Measurements from ENCODE around the gene BCL11B.
A peak's percentile ranks its signal among the peaks of the same experiment; 100 is the strongest.

Gene BCL11B

GRCh38 chr14:99258876-99259726 is 12.9 kb downstream of the BCL11B start:
- H2AFZ ChIP-seq (ENCODE audit: low read length, unreplicated experiment) = no peak overlapping the region
- H3K27ac ChIP-seq (ENCODE audit: low read depth, low read length) = no peak overlapping the region
- H3K79me2 ChIP-seq (ENCODE audit: control insufficient read depth, insufficient read depth, low read length, unreplicated experiment) = no peaks in the 10 kb centered on the region
- no peaks in the 10 kb centered on the region for H3K36me3 ChIP-seq (ENCODE audit: insufficient read depth, low read length)
- H3K4me3 ChIP-seq (ENCODE audit: low read depth, low read length) = peak overlapping the region; percentile 33; the same call in 1 of the 2 replicates
- peaks cover 81% of the 10 kb centered on the region for H3K27me3 ChIP-seq (ENCODE audit: insufficient read depth, low read length)
- H3K4me1 ChIP-seq (ENCODE audit: control insufficient read depth, insufficient read depth, low read length, unreplicated experiment) = no peaks in the 10 kb centered on the region

DNA sequence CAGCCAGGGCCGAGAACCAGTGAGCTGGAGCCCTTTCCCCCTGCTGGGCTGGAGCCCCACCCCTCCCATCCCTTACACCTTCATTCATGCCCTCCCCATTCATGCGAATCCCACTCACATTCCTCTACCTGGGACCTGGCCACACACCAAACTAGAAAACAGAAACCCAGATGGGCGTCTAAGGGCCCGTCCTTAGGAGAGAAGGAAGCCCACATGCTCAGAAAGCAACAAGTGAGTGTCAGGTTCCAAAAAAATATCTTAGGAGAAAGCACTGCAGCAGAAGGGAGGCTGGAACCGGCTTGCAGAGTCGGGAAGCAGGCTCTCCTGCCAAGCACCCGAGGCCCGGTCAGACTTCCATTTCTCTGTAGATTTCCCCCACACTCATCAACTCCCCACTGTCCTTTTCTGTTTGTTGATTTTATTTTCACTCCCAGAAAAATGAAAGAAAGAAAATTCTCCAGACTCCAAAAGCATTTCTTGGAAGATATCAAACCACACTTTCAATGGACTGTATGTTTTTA is 13.6 kb downstream of the BCL11B start:
- H3K4me3 ChIP-seq (ENCODE audit: low read depth, low read length) = peak overlapping the region; percentile 33; the same call in 1 of the 2 replicates
- H3K79me2 ChIP-seq (ENCODE audit: control insufficient read depth, insufficient read depth, low read length, unreplicated experiment) = no peaks in the 10 kb centered on the region
- H2AFZ ChIP-seq (ENCODE audit: low read length, unreplicated experiment) = no peak overlapping the region
- no peaks in the 10 kb centered on the region for H3K36me3 ChIP-seq (ENCODE audit: insufficient read depth, low read length)
- H3K27ac ChIP-seq (ENCODE audit: low read depth, low read length) = no peak overlapping the region
- H3K4me1 ChIP-seq (ENCODE audit: control insufficient read depth, insufficient read depth, low read length, unreplicated experiment) = no peaks in the 10 kb centered on the region
- peaks cover 75% of the 10 kb centered on the region for H3K27me3 ChIP-seq (ENCODE audit: insufficient read depth, low read length)

- no peak overlapping the region for H3K4me3 ChIP-seq (ENCODE audit: low read depth, low read length)
- no peak overlapping the region for H3K27ac ChIP-seq (ENCODE audit: low read depth, low read length)
- H2AFZ ChIP-seq (ENCODE audit: low read length, unreplicated experiment) = no peak overlapping the region
- no peaks in the 10 kb centered on the region for H3K79me2 ChIP-seq (ENCODE audit: control insufficient read depth, insufficient read depth, low read length, unreplicated experiment)
- H3K4me1 ChIP-seq (ENCODE audit: control insufficient read depth, insufficient read depth, low read length, unreplicated experiment) = no peaks in the 10 kb centered on the region
- peaks cover 72% of the 10 kb centered on the region for H3K27me3 ChIP-seq (ENCODE audit: insufficient read depth, low read length)
- no peaks in the 10 kb centered on the region for H3K36me3 ChIP-seq (ENCODE audit: insufficient read depth, low read length)
These were observed 14.2 kb downstream of the BCL11B start for GRCh38 chr14:99257673-99258221.

DNA sequence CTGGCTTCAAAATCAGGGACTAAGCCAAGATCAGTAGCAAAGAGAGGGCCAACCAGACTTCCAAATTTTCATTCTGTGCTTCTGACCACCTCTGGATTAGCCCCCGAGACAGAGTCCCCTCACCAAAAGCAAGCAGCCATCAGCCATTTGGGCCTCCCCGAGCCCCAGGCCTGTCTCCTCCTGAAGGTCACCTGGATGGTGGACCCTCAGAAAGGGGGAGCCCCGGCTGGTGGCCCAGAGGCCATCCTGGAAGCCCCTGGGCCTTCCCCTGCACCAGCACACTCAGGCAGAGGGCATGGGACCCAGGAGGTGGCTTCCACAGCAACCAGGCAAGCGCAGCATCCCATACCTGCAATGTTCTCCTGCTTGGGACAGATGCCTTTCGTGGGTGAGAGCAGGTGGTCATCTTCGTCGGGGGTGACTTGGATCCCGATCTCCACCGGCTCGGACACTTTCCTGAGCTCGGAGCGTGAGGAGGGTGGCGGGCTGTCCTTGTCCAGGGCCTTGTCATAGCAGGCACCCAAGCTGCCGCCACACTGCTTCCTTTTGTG is 14.8 kb downstream of the BCL11B start:
- Histone ChIP-seq H3K27ac (ENCODE audit: low read depth, low read length) (no peak overlapping the region), H3K79me2 (ENCODE audit: control insufficient read depth, insufficient read depth, low read length, unreplicated experiment) (no peaks in the 10 kb centered on the region), H2AFZ (ENCODE audit: low read length, unreplicated experiment) (no peak overlapping the region), H3K4me1 (ENCODE audit: control insufficient read depth, insufficient read depth, low read length, unreplicated experiment) (no peaks in the 10 kb centered on the region), H3K4me3 (ENCODE audit: low read depth, low read length) (no peak overlapping the region), H3K27me3 (ENCODE audit: insufficient read depth, low read length) (peaks cover 70% of the 10 kb centered on the region), H3K36me3 (ENCODE audit: insufficient read depth, low read length) (no peaks in the 10 kb centered on the region)

DNA sequence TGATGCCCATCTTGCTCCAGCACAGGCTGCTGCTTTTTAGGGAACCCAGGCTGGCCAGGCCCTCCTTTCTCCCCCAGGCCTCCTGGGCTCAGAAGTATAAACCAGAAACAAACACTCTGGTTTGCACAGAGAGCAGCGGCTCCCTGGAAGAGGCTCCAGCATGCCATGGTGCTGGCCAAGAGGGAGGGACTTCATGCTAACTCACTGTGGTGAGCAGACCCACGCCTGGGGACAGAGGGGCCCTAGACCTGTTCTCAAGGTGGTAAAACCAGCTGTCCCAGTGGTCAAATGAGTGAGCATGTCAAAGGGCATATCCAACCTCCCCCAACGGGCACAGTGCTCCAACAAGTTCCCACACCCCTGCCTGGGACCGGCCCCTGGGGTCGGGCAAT is 15.5 kb downstream of the BCL11B start:
- Histone ChIP-seq H3K79me2 (ENCODE audit: control insufficient read depth, insufficient read depth, low read length, unreplicated experiment) (no peaks in the 10 kb centered on the region), H3K36me3 (ENCODE audit: insufficient read depth, low read length) (no peaks in the 10 kb centered on the region)

DNA sequence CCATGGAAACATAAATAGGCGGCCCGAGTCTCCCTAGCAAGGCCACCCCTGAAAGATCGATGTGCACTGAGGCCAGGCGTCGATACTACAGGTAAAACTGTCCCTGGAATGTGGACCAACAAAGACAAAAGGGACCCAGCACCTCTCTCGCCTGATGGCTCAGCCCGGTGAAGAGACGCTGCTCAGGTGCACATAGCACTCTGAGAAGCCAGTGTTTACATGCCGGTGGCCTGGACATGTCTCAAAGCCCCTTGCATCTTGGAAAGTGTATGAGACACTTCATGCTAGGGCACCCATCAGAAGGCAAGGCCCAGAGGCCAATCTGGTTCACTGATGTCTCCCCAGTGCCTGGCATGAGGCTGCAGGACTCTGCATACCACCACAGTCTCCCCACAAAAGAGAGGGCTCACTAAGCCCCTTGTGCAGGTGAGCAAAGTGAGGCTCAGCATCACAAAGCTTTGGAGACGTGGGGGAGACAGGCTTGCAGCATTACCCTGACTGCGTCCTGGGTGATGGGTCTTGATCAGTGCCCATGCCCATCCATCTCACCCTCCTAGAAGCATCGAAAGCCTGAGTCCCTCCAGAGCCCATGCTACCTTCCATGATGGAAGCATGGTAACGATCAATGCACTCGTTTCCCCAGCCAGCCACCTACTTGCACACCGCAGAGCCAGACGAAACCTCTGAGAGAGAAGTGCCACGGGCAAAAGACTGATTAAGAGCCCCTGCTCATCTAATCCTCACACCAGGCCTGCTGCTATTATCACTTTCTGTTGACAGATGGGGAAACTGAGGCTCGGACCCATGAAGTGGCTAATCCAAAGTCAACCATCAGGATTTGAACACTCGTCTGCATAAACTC is 16.1 kb downstream of the BCL11B start:
- H3K4me3 ChIP-seq (ENCODE audit: low read depth, low read length) = no peak overlapping the region
- H3K79me2 ChIP-seq (ENCODE audit: control insufficient read depth, insufficient read depth, low read length, unreplicated experiment) = no peaks in the 10 kb centered on the region
- H3K27ac ChIP-seq (ENCODE audit: low read depth, low read length) = no peak overlapping the region
- no peaks in the 10 kb centered on the region for H3K4me1 ChIP-seq (ENCODE audit: control insufficient read depth, insufficient read depth, low read length, unreplicated experiment)
- no peaks in the 10 kb centered on the region for H3K36me3 ChIP-seq (ENCODE audit: insufficient read depth, low read length)
- no peak overlapping the region for H2AFZ ChIP-seq (ENCODE audit: low read length, unreplicated experiment)
- peaks cover 59% of the 10 kb centered on the region for H3K27me3 ChIP-seq (ENCODE audit: insufficient read depth, low read length)

More for the DNA sequence above, 15.5 kb downstream of the BCL11B start:
- Histone ChIP-seq H2AFZ (ENCODE audit: low read length, unreplicated experiment) (no peak overlapping the region), H3K27me3 (ENCODE audit: insufficient read depth, low read length) (peaks cover 66% of the 10 kb centered on the region), H3K27ac (ENCODE audit: low read depth, low read length) (no peak overlapping the region), H3K4me3 (ENCODE audit: low read depth, low read length) (no peak overlapping the region), H3K4me1 (ENCODE audit: control insufficient read depth, insufficient read depth, low read length, unreplicated experiment) (no peaks in the 10 kb centered on the region)

DNA sequence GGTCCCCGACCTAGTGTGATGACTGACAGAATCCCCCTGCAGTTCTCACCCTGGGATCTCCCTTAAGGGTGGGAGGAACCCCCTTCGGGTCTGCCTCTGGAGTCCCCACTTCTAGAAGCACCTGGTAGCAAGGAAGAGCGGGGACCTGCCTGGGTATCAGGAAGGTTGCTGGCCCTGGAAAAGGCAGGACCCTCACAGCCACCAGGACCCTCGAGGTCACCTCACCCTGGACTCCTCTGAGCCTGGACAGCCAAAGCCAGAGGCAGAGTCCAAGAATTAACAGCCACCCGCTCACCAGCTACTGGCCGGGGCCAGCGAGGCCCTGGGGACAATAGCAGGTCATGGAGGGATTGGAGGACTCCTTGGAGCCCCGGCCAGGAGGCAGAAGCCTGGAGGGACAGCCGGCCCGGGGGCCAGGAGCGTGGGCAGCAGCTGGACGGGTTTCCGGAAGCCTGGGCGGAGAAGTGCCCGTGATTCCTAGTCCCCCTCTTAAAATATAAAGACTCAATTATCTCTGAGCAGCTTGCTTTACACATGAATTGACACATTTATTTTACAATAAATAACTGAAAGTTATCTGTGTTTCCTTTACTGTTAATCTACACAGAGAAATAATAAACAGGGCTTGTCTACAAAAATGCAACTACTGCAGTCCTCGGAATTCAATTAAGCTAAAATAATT is 17.5 kb downstream of the BCL11B start:
- H3K4me1 ChIP-seq (ENCODE audit: control insufficient read depth, insufficient read depth, low read length, unreplicated experiment) = no peaks in the 10 kb centered on the region
- H3K4me3 ChIP-seq (ENCODE audit: low read depth, low read length) = no peak overlapping the region
- H2AFZ ChIP-seq (ENCODE audit: low read length, unreplicated experiment) = no peak overlapping the region
- no peak overlapping the region for H3K27ac ChIP-seq (ENCODE audit: low read depth, low read length)
- no peaks in the 10 kb centered on the region for H3K36me3 ChIP-seq (ENCODE audit: insufficient read depth, low read length)
- H3K27me3 ChIP-seq (ENCODE audit: insufficient read depth, low read length) = peaks cover 46% of the 10 kb centered on the region
- H3K79me2 ChIP-seq (ENCODE audit: control insufficient read depth, insufficient read depth, low read length, unreplicated experiment) = no peaks in the 10 kb centered on the region

- Histone ChIP-seq H3K27ac (ENCODE audit: low read depth, low read length) (no peak overlapping the region), H3K4me1 (ENCODE audit: control insufficient read depth, insufficient read depth, low read length, unreplicated experiment) (no peaks in the 10 kb centered on the region), H2AFZ (ENCODE audit: low read length, unreplicated experiment) (no peak overlapping the region), H3K79me2 (ENCODE audit: control insufficient read depth, insufficient read depth, low read length, unreplicated experiment) (no peaks in the 10 kb centered on the region), H3K27me3 (ENCODE audit: insufficient read depth, low read length) (peaks cover 41% of the 10 kb centered on the region), H3K36me3 (ENCODE audit: insufficient read depth, low read length) (no peaks in the 10 kb centered on the region), H3K4me3 (ENCODE audit: low read depth, low read length) (no peak overlapping the region)
These were observed 18.1 kb downstream of the BCL11B start for GRCh38 chr14:99253890-99254289.

DNA sequence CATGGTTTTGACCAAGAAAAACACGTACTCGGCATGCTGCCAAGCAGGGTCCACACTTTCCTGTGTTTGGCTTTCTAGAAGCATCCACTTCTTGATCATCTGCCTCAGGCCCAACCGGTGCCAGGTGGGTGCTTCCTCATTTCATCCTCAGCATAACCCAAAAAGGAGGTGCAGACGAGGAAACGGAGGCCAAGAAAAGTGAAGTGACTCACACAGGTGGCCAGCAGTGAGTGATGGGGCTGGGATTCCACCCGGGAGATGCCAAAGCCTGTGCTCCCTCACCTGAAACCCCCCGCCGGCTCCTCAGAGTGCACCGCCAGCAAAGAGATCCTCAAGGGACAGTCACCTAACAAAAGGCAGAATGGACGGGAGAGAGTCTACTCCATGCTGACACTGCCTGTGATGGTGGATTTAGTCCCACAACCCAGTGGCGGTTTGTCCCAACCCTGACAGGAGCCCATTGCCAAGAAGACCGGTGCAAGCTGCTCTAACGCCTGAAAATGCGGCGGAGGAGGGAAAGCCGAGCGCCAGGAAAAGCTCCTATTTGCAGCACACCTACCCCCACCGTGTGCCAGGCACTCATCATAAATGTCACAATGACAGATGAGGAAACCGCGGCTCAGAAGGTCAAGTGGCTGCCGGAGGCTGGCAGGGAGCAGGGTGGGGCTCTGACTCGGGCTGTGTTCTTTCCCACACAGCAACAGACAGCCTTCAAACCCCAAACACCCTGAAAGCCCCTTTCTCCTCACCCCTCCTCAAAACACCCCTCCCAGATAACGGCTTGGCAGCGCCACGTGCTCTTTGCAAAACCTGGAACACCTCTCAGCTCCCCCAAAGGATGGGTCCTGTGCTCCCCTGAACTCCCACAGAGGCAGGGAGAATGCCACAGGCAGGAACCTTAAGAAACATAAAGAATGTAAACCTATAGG is 18.8 kb downstream of the BCL11B start:
- H3K27me3 ChIP-seq (ENCODE audit: insufficient read depth, low read length) = peaks cover 40% of the 10 kb centered on the region
- no peaks in the 10 kb centered on the region for H3K79me2 ChIP-seq (ENCODE audit: control insufficient read depth, insufficient read depth, low read length, unreplicated experiment)
- H2AFZ ChIP-seq (ENCODE audit: low read length, unreplicated experiment) = no peak overlapping the region
- H3K27ac ChIP-seq (ENCODE audit: low read depth, low read length) = no peak overlapping the region
- no peaks in the 10 kb centered on the region for H3K36me3 ChIP-seq (ENCODE audit: insufficient read depth, low read length)
- H3K4me3 ChIP-seq (ENCODE audit: low read depth, low read length) = no peak overlapping the region
- no peaks in the 10 kb centered on the region for H3K4me1 ChIP-seq (ENCODE audit: control insufficient read depth, insufficient read depth, low read length, unreplicated experiment)

Data from ACC112 (cell line).